Muscle of leg (tissue), 16 donors: ENCODE measurements around the gene SBK2. TPM values are rescaled to one million over a fixed set of nuclear protein-coding genes. Genes with fewer than 3 reads are reported as not detected.
"Not testable (repeated sequence)": the region's sequence is repeated elsewhere in the genome, so short reads cannot be mapped to it uniquely, and the experiment has no call there.

ENCODE experiments used
- DNase-seq: peaks from one replicate; pipeline ENCODE4 v3.0.0; 2013
- H3K27ac ChIP-seq: one replicate; pipeline ENCODE4 v1.5.1; 2013; ENCODE audit warnings: mild to moderate bottlenecking, low read length, control low read depth
- H3K27me3 ChIP-seq: one replicate; pipeline ENCODE4 v1.6.1; 2013; ENCODE audit warnings: low read length; ENCODE audit not compliant: control insufficient read depth, insufficient read depth
- H3K36me3 ChIP-seq: one replicate; pipeline ENCODE4 v1.6.1; 2013; ENCODE audit warnings: low read length; ENCODE audit not compliant: control insufficient read depth, insufficient read depth
- H3K4me1 ChIP-seq: one replicate; pipeline ENCODE4 v1.6.1; 2013; ENCODE audit warnings: low read length; ENCODE audit not compliant: control insufficient read depth, insufficient read depth
- H3K4me3 ChIP-seq: one replicate; pipeline ENCODE4 v1.5.1; 2013; ENCODE audit warnings: low read length, control low read depth
- H3K9me3 ChIP-seq: replicated peaks from 2 replicates; pipeline ENCODE4 v1.6.1; 2013; ENCODE audit warnings: low read depth, low read length; ENCODE audit not compliant: control insufficient read depth
- WGBS: methylation state at CpG from one replicate; pipeline ENCODE4 v1.1.5; 2013; ENCODE audit warnings: missing lambda C conversion rate; ENCODE audit not compliant: insufficient coverage; 5-methylcytosine and 5-hydroxymethylcytosine counted together
- long read RNA-seq, 11 donors: transcript quantifications; one replicate each; lab custom pipeline, GENCODE V29; 2026
- polyA plus RNA-seq, 8 donors: library from polyadenylated mRNA; unstranded; fragments of 120-200 nt; gene quantifications; one replicate each; pipeline versions ENCODE4 v1.2.1 to v1.2.3, GENCODE V29; 2013; ENCODE audit warnings: inconsistent platforms in 1 of 8, low replicate concordance in 1 of 8; ENCODE audit not compliant: insufficient read length in 8 of 8, insufficient read depth in 1 of 8
- total RNA-seq: library from RNA; stranded (reverse); fragments of 120-200 nt; gene quantifications from one replicate; pipeline ENCODE4 v1.2.4, GENCODE V29; 2013

Gene SBK2, protein sequence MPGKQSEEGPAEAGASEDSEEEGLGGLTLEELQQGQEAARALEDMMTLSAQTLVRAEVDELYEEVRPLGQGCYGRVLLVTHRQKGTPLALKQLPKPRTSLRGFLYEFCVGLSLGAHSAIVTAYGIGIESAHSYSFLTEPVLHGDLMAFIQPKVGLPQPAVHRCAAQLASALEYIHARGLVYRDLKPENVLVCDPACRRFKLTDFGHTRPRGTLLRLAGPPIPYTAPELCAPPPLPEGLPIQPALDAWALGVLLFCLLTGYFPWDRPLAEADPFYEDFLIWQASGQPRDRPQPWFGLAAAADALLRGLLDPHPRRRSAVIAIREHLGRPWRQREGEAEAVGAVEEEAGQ
- total RNA-seq (0.89 TPM), polyA plus RNA-seq (1 to 10 TPM; 3.0 to 9.7 (median 3.7) TPM)
- long read RNA-seq, donor 1, partial matches to known transcripts, result 0 of 1 reads
- long read RNA-seq, donor 1, other reads (novel, unspliced or antisense), result 0 of 1 reads
- long read RNA-seq, donor 2, result 0 reads
- long read RNA-seq, donor 3, partial matches to known transcripts, result 0 of 1 reads
- long read RNA-seq, donor 3, other reads (novel, unspliced or antisense), result 0 of 1 reads
- long read RNA-seq, donor 4, partial matches to known transcripts, result 0 of 1 reads
- long read RNA-seq, donor 4, other reads (novel, unspliced or antisense), result 0 of 1 reads
- long read RNA-seq, donor 5, partial matches to known transcripts, result 0 of 3 reads
- long read RNA-seq, donor 5, other reads (novel, unspliced or antisense), result 0 of 3 reads
- long read RNA-seq, donor 6, partial matches to known transcripts, result 0 of 2 reads
- long read RNA-seq, donor 6, other reads (novel, unspliced or antisense), result 0 of 2 reads
- long read RNA-seq, donor 7, partial matches to known transcripts, result 0 of 2 reads
- long read RNA-seq, donor 7, other reads (novel, unspliced or antisense), result 0 of 2 reads
- long read RNA-seq, donor 8, partial matches to known transcripts, result 0 of 1 reads
- long read RNA-seq, donor 8, other reads (novel, unspliced or antisense), result 0 of 1 reads
- long read RNA-seq, donor 9, partial matches to known transcripts, result 0 of 2 reads
- long read RNA-seq, donor 9, other reads (novel, unspliced or antisense), result 0 of 2 reads
- long read RNA-seq, donor 10, result 0 reads
- long read RNA-seq, donor 11, partial matches to known transcripts, result 0 of 1 reads
- long read RNA-seq, donor 11, other reads (novel, unspliced or antisense), result 0 of 1 reads

DNA sequence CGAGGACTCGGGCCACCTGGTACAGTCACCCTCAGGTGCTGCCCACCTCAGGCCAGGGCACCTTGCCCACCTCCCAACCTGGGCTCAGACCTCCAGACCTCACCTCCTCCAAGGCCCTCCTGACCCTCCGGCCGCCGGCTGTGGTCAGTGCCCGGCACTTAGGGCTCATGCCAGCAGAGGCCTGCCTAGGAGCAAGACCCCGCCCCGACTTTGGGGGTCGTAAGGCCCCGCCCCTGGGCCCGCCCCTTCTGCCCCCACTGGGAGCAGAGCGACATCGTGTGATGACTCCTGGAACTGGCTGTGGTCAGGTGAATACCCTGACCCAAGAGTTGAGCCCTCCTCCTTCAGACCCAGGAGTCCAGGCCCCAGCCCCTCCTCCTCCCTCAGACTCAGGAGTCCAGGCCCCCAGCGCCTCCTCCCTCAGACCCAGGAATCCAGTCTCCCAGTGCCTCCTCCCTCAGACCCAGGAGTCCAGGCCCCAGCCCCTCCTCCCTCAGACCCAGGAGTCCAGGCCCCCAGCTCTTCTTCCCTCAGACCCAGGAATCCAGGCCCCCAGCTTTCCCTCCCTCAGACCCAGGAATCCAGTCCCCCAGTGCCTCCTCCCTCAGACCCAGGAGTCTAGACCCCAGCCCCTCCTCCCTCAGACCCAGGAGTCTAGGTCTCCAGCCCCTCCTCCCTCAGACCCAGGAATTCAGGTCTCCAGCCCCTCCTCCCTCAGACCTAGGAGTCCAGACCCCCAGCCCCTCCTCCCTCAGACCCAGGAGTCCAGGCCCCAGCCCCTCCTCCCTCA lies at the start of gene SBK2:
TSS of gene SBK2 (minus strand) at position 183 of the 790 bp plus-strand sequence. CDS start 839 bp downstream, outside the sequence.
- 23% methylated on average over 14 of the region's 14 CpGs for WGBS
- H3K27me3 ChIP-seq, result no peaks in the 10 kb centered on the region
- H3K9me3 ChIP-seq, result no peaks in the 10 kb centered on the region
- H3K27ac ChIP-seq, result peak within 1 kb of the TSS; percentile 76
- no peaks in the 10 kb centered on the region for H3K36me3 ChIP-seq
- no peak for DNase-seq
- H3K4me1 ChIP-seq, result peaks cover 45% of the 10 kb centered on the region
- H3K4me3 ChIP-seq, result peak within 1 kb of the TSS; percentile 10

DNA sequence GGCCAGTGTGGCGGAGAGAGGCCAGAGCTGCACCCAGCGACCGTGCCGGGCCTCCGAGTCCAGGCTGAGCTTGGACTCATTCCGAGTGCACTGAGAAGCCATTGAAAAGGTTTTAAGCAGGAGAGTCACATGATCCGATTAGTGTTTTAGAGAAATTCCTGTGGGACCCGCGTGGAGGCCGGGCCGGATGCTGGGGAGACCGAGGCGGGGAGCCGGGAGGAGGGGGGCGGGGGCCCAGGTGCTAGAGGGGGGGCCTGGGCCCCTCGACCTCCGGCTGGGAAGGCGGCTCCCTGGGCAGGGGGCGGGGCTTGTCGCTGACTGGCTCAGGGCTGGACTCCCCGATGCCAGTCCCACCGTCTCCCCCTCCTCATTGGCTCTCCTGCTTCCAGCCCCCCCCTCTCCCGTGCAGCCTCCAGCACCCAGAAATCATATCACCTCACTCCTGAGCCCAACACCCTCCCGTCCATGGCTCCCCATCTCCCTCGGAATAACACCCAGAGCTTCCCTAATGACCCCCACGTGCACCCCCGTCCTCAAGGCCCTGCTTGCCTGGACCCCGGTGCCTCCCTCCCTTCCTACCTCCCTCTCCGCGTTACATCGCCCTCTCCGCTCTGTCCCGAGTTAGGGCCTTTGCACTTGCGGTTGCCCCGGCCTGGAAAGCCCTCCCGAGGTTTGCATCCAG lies 48.9 kb upstream of the SBK2 start:
- WGBS, result under 1% methylated on average over 28 of the region's 36 CpGs
- Histone ChIP-seq H3K9me3 (no peaks in the 10 kb centered on the region), H3K4me1 (peaks cover 33% of the 10 kb centered on the region), H3K36me3 (no peaks in the 10 kb centered on the region), H3K4me3 (peak overlapping the region; percentile 23), H3K27ac (peak overlapping the region; percentile 77), H3K27me3 (no peaks in the 10 kb centered on the region)
- DNase-seq, result peak; percentile 94

DNA sequence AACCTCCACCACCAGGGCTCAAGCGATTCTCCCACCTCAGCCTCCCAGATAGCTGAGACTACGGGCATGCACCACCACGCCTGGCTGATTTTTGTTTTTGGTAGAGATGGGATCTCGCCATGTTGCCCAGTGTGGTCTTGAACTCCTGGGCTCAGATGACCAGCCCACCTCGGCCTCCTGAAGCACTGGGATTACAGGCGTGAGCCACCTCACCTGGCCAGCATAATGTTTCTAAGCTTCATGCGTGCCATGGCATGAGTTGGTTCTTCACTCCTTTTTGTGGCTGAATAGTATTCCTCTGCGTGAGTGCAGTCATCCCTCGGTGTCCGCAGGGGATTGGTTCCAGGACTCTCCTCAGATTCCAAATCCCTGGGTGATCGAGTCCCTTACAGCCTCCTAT lies 47.9 kb upstream of the SBK2 start:
- no peak overlapping the region for H3K4me3 ChIP-seq
- peak overlapping the region; percentile 73 for H3K27ac ChIP-seq
- H3K4me1 ChIP-seq, result peaks cover 33% of the 10 kb centered on the region
- WGBS, result 96% methylated on average over 6 of the region's 11 CpGs
- H3K27me3 ChIP-seq, result no peaks in the 10 kb centered on the region
- H3K36me3 ChIP-seq, result no peaks in the 10 kb centered on the region
- H3K9me3 ChIP-seq, result no peaks in the 10 kb centered on the region
- no peak for DNase-seq

DNA sequence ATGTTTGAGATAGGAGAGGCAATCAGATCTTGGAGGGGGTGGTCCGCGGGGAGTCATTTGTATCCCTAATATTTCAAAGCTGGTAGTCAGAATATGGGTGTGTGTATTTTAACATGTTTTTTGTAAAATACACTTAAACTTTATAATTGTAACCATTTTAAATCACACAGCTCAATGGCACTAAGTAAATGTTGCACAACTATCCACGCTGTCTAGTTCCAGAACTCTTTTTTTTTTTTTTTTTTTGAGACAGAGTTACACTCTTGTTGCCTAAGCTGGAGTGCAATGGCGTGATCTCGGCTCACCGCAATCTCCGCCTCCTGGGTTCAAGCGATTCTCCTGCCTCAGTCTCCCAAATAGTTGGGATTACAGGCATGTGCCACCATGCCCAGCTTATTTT lies 47.0 kb upstream of the SBK2 start:
- H3K36me3 ChIP-seq, H3K9me3 ChIP-seq, H3K4me3 ChIP-seq, H3K27me3 ChIP-seq, H3K27ac ChIP-seq, DNase-seq: not testable (repeated sequence)
- no CpG with 5 or more reads among the region's 8 CpGs for WGBS
- peaks cover 35% of the 10 kb centered on the region for H3K4me1 ChIP-seq

DNA sequence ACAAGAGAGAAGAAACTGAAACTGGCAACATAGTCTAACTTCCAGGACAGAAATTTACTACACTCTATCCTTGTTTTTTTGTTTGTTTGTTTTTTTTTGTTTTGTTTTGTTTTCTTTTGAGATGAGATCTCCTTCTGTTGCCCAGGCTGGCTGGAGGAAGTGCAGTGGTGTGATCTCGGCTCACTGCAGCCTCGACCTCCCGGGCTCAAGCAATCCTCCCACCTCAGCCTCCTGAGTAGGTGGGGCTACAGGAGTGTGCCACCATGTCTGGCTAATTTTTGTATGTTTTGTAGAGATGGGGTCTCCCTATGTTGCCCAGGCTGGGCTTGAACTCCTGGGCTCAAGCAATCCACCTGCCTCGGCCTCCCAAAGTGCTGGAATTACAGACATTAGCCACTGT lies 45.4 kb upstream of the SBK2 start:
- not testable (repeated sequence) for H3K36me3 ChIP-seq, H3K27ac ChIP-seq, H3K4me3 ChIP-seq, H3K9me3 ChIP-seq, DNase-seq, H3K27me3 ChIP-seq
- H3K4me1 ChIP-seq, result peaks cover 33% of the 10 kb centered on the region
- WGBS, result 100% methylated on average over 1 of the region's 4 CpGs

DNA sequence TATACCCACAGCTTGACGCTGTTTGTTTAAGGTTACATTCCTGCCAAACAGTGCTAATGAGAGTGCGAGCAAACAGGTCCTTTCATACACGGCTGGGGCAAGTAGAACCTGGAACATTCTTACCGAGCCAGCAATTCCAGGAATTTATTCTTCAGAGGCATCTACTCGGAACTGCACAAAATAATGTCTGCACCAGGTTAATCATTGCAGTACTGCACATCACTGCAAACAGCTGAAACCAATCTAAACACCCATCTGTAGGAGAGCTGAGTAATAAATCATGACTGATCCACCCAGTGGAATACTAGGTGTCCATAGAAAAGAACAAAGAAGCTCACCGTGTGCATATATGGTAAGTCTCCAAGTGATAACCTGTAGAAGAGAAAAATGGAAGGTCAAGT lies 44.9 kb upstream of the SBK2 start:
- Histone ChIP-seq H3K4me1 (peaks cover 28% of the 10 kb centered on the region), H3K27ac (no peak overlapping the region), H3K36me3 (peaks cover 13% of the 10 kb centered on the region), H3K4me3 (no peak overlapping the region), H3K9me3 (no peaks in the 10 kb centered on the region), H3K27me3 (no peaks in the 10 kb centered on the region)
- 31% methylated on average over 5 of the region's 6 CpGs for WGBS
- DNase-seq, result no peak

DNA sequence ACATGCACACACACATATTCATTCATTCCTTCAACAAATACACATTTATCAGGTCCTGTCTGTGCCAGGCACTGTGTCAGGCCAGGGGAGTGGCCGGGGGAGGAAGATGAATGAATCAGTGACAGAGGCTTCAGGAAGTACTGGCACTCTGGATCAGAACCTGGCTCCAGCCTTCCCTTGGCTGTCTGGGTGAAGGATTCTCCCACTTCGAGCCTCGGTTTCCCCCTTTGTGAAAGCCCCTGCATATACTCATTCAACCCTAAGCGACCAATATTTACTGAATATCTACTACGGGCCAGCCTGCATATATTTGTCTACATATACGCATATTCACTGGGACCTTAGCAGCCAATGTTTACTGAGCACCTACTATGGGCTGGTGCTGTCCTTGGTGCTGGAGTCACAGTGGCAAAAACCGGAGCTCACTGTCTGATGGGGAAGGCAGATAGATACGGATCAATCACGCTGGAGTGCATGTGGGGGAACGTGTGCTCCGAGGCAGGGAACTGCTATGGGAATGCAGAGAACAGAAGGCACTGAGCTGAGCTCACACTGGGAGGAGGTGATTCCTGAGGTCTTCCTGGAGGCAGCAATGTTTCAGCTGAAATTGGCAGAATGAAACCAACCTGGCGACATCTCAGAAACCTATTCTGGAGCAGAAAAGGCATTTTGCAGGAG lies 44.4 kb upstream of the SBK2 start:
- no peak for DNase-seq
- H3K4me1 ChIP-seq, result peaks cover 23% of the 10 kb centered on the region
- WGBS, result 25% methylated on average over 8 of the region's 12 CpGs

DNA sequence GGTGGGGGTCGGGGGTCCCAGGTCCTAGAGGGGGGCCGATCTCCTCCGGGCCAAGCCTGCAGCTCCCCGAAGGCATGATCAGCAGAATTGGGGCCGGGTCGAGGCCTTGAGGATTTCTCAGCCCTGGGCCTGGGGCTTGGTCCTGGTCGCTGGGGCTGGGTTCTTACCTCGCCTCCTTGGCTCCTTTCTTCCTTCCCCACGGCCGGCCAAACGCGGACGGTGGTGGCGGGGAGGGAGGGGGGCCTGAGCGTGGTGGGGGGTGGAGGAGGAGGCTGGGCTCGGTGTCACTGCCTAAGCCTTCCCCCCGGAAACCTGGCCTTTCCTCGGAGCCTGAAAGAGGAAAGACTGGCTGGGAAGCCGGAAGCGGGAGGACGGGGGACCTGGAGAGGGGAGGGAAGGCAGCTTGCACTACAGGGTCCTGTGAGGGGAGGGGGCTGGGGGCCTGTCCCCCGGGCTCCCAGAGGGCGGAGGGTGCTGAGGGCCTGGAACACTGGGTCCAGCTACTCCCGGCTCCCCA lies 43.8 kb upstream of the SBK2 start, which contains the start of gene ZNF579:
TSS of gene ZNF579 (minus strand) at position 221 of the 517 bp plus-strand sequence. CDS start 1,209 bp downstream, outside the sequence.
- Histone ChIP-seq H3K36me3 (peaks cover 21% of the 10 kb centered on the region), H3K27me3 (no peaks in the 10 kb centered on the region), H3K27ac (peak within 1 kb of the TSS; percentile 94), H3K4me1 (peaks cover 17% of the 10 kb centered on the region), H3K9me3 (no peaks in the 10 kb centered on the region), H3K4me3 (peak within 1 kb of the TSS; percentile 95)
- peak; percentile 96 for DNase-seq
- WGBS, result 0% methylated on average over 4 of the region's 24 CpGs

More for the DNA sequence above, 44.4 kb upstream of the SBK2 start:
- Histone ChIP-seq H3K9me3 (no peaks in the 10 kb centered on the region), H3K4me3 (peak overlapping the region; percentile 95), H3K36me3 (peaks cover 16% of the 10 kb centered on the region), H3K27ac (peak overlapping the region; percentile 52), H3K27me3 (no peaks in the 10 kb centered on the region)
